ENCODE results near the gene NDUFS6. TPM values are rescaled to one million over a fixed set of nuclear protein-coding genes. Genes with fewer than 3 reads are reported as not detected.

Gene NDUFS6
- total and polyA plus RNA-seq, 2 of the 8 experiments (the other 6 are each of a cell fraction or from before 2014, with no cell fraction given), result 72.7 to 191 TPM

- Histone ChIP-seq H3K4me3 (ENCODE audit: extremely low read depth in 1 of 4, insufficient read depth in 2 of 4, low read depth in 3 of 4, low read length in 4 of 4) (no peak overlapping the region), H3K79me2 (ENCODE audit: control insufficient read depth in 1 of 2, insufficient read depth in 2 of 2, low read length in 2 of 2) (no peaks in the 10 kb centered on the region), H3K4ac (replicated peaks; ENCODE audit: insufficient read length, low read depth, low read length) (no peak overlapping the region), H3K79me1 (ENCODE audit: low read depth, low read length) (no peaks in the 10 kb centered on the region), H2AK5ac (ENCODE audit: low read depth, low read length) (no peak overlapping the region), H3K9ac (replicated peaks in 1 of 4; ENCODE audit: extremely low read depth in 1 of 4, low read depth in 3 of 4, low read length in 3 of 4) (no peak overlapping the region), H4K8ac (ENCODE audit: extremely low read depth, insufficient read depth, low read length) (no peak overlapping the region), H3K27ac (ENCODE audit: low read depth, low read length) (no peak overlapping the region), H2BK120ac (replicated peaks; ENCODE audit: low read depth, low read length) (no peak overlapping the region), H3K14ac (ENCODE audit: insufficient read length) (no peak overlapping the region), H2AFZ (ENCODE audit: low read length) (no peak overlapping the region), H3K4me2 (ENCODE audit: insufficient read depth in 1 of 2, low read depth in 2 of 2, low read length in 2 of 2) (no peak overlapping the region), H3K36me3 (ENCODE audit: control insufficient read depth in 2 of 4, insufficient read depth in 4 of 4, low read length in 3 of 4) (no peaks in the 10 kb centered on the region), H4K5ac (ENCODE audit: insufficient read length, low read depth, low read length) (no peak overlapping the region), H3K4me1 (replicated peaks in 1 of 4; ENCODE audit: control insufficient read depth in 3 of 4, insufficient read depth in 4 of 4, low read length in 3 of 4) (no peaks in the 10 kb centered on the region; a peak in 1 of 7 replicates), H4K91ac (replicated peaks; ENCODE audit: insufficient read length, low read length) (no peak overlapping the region), H4K20me1 (replicated peaks in 1 of 2; ENCODE audit: control insufficient read depth in 1 of 2, insufficient read depth in 2 of 2, low read length in 2 of 2) (no peaks in the 10 kb centered on the region), H2BK20ac (ENCODE audit: low read length) (no peak overlapping the region), H3K27me3 (replicated peaks in 1 of 4; ENCODE audit: control insufficient read depth in 3 of 4, extremely low read depth in 1 of 4, insufficient read depth in 3 of 4, low read length in 3 of 4) (no peaks in the 10 kb centered on the region), H3K56ac (replicated peaks; ENCODE audit: insufficient read length, low read depth, low read length) (no peak overlapping the region), H3K9me3 (ENCODE audit: insufficient read depth in 2 of 2, low read depth in 1 of 2, low read length in 1 of 2) (no peaks in the 10 kb centered on the region), H2BK12ac (ENCODE audit: low read depth, low read length) (no peak overlapping the region), H3K18ac (ENCODE audit: extremely low read depth, low read length) (no peak overlapping the region), H2BK5ac (ENCODE audit: low read depth, low read length) (no peak overlapping the region), H3K23me2 (ENCODE audit: low read depth, low read length) (no peaks in the 10 kb centered on the region), H2BK15ac (ENCODE audit: low read length) (no peak overlapping the region), H3K23ac (ENCODE audit: insufficient read length) (no peak overlapping the region)
- FAIRE-seq, result no peak
- DNase-seq (ENCODE audit: low read depth in 1 of 2, low spot score in 2 of 2), result no peak
- POLR2A ChIA-PET (ENCODE audit: partially characterized antibody), result interaction anchor here (0.7 to 1.9 kb wide), 2 partner anchors 31 to 126 kb away, joined by 3 to 5 read pairs; partner anchors contain the start of gene NDUFS6
- TF ChIP-seq, protein P1, sequence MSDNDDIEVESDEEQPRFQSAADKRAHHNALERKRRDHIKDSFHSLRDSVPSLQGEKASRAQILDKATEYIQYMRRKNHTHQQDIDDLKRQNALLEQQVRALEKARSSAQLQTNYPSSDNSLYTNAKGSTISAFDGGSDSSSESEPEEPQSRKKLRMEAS (IDR thresholded peaks at IDR 0.05), result no peak
- CTCF ChIA-PET (ENCODE audit: partially characterized antibody), result interaction anchor here (1.7 kb wide), 1 partner anchor 23 kb away, joined by 3 read pairs; no protein-coding TSS in a partner anchor
- 92% methylated on average over 6 of the region's 6 CpGs; no CpG with 5 or more reads in 1 of the 2 experiments for WGBS, 2 experiments (ENCODE audit: extremely low coverage in 1 of 2, insufficient coverage in 1 of 2, insufficient read length in 1 of 2, insufficient replicate concordance in 2 of 2, low coverage in 1 of 2, low lambda C conversion rate in 2 of 2, missing lambda C conversion rate in 1 of 2)
Measured at GRCh38 chr5:1770443-1770802, 30.8 kb upstream of the NDUFS6 start.
